Keratinocyte (primary cell): ENCODE measurements around the gene NSF.

ENCODE experiments used
- CTCF ChIP-seq, 3 experiments: IDR thresholded peaks in 1 of 3; conservative IDR thresholded peaks in 1 of 3; optimal IDR thresholded peaks in 1 of 3; 2 replicates in 2 of 3; 3 replicates in 1 of 3; pipeline versions ENCODE3 to v1.5.1; 2011; ENCODE audit warnings: low read length in 3 of 3, mild to moderate bottlenecking in 3 of 3, moderate library complexity in 2 of 3, control low read depth in 1 of 3, inconsistent platforms in 1 of 3; ENCODE audit not compliant: insufficient read depth in 2 of 3; ENCODE audit errors: extremely low read depth in 1 of 3
- EZH2 ChIP-seq: IDR thresholded peaks from one replicate; pipeline ENCODE4 v1.6.1; 2012; ENCODE audit warnings: inconsistent platforms, mild to moderate bottlenecking, low read length, moderate library complexity

GRCh38 chr17:46796084-46796483 is 205.6 kb downstream of the NSF start:
- TF ChIP-seq CTCF (optimal IDR thresholded peaks at IDR 0.05 in 1 of 3, IDR thresholded peaks at IDR 0.05 in 1 of 3, conservative IDR thresholded peaks at IDR 0.05 in 1 of 3; ENCODE audit: extremely low read depth in 1 of 3, insufficient read depth in 2 of 3, low read length in 3 of 3) (no peak), EZH2 (no peak)
